ENCODE results near the gene NDUFB5.

NDUFB5 gene

DNA sequence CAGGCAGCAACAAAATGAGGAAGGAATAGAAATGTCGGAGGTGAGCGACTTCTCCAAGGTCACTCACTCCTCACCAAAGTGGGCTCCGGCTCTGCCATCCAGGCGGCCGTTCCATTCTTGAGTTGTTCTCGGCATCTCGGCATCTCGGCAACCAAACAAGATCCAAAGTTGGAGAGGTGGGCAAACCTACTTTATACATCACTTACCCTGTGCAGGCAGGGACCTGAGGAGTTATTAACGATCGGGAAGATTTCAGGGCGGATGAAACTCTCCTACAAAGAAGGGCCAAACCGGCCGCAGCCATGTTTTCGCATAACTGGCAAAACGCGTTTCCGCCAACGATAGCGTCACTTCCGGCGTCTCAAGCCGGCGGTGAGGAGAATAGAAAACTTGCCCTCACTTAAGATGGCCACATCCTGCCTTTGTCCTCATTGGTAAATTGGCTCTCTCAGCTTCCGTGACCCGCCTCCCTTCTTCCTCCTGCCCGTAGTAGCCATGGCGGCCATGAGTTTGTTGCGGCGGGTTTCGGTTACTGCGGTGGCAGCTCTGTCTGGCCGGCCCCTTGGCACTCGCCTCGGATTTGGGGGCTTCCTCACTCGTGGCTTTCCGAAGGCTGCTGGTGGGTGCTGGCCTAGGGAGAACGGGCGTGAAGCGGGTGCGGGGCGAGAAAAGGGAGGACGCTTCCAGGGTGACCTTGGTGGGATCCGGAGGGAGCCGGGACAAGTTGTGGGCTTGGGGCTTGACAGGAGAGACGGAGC, at the start of gene NDUFB5, which contains the start of gene MRPL47:
NDUFB5 (plus strand) TSS at position 474 of the 758 bp plus-strand sequence; CDS start at position 496, 22 bp downstream.
MRPL47 (minus strand) TSS at position 318 of the 758 bp plus-strand sequence; CDS start at position 304, 14 bp downstream.
- peak; percentile 99 for DNase-seq

GRCh38 chr3:179558742-179559364, 45.7 kb upstream of the NDUFB5 start:
- peak; percentile 86 for DNase-seq

DNA sequence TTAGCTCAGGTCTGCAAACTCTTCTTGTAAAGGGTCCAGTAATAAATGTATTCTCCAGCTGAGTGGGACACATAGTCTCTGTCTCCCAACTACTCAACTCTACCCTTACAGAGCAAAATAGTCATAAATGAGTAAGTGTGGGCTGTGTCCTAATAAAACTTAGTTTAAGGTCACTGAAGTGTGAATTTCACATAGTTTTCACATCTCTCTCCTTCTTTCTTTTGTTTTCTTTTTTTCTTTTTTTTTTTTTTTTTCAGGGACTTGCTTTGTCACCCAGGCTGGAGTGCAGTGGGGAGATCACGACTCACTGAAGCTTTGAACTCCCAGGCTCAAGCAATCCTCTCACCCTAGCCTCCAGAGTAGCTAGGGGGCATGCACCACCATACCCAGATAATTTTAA, 43.8 kb upstream of the NDUFB5 start:
- no peak for DNase-seq

- DNase-seq: peak; percentile 100
These were observed 41.9 kb upstream of the NDUFB5 start, which contains the start of gene ACTL6A for GRCh38 chr3:179562591-179563270. Gene ACTL6A, plus strand, starts transcription at chr3:179562926. Its CDS starts 167 bp downstream, at chr3:179563093.

DNA sequence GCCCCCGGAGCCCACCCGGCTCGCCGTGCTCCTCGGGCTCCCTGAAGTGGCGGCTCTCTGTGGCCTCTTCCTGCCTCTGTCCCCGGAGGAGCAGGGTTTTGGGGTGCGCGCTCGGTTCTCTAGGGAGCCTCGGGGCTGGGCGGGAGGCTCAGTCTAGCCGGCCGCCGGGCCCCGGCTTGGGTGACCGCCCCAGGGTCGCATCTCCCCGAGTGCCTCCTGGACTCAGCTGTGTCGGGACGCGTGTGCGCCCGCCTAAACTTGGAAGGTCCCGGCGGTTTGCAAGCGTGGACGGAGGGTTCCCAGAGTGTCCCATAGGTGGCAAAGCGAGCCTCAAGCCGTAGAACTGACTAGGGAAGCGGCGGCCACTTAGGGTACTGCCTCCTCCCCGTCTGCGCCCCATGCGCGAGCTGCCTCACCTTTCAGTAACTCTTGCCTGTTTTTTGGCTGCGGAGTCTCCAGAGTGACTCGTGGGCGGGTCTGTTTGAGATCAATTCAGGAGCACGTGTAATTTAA, 41.3 kb upstream of the NDUFB5 start:
- DNase-seq: peak; percentile 92

- no peak for DNase-seq
These were observed 39.1 kb upstream of the NDUFB5 start for GRCh38 chr3:179565496-179565895.

GRCh38 chr3:179580992-179581391, 23.6 kb upstream of the NDUFB5 start:
- DNase-seq: peak; percentile 64

GRCh38 chr3:179589143-179589542, 15.5 kb upstream of the NDUFB5 start:
- no peak for DNase-seq

DNA sequence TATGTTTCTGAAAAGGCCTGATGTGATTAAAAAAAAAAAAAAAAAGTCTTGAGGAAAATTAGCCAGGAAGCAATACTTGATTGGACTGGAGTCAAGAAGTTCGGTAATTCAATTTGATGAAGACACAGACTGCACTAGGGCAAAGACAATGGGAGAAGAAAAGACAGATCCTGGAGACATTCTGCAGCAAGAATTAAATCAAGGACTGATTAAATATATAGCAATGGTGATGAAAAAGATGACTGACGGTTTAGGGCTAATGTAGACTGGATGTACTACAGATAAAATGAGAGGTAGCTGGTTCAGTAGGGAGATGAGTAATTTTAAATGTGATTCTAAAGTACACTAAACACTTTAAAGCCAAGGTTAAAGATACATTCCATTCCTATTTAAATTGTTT, 13.9 kb upstream of the NDUFB5 start:
- no peak for DNase-seq

GRCh38 chr3:179591313-179591712, 13.3 kb upstream of the NDUFB5 start:
- DNase-seq: no peak

DNA sequence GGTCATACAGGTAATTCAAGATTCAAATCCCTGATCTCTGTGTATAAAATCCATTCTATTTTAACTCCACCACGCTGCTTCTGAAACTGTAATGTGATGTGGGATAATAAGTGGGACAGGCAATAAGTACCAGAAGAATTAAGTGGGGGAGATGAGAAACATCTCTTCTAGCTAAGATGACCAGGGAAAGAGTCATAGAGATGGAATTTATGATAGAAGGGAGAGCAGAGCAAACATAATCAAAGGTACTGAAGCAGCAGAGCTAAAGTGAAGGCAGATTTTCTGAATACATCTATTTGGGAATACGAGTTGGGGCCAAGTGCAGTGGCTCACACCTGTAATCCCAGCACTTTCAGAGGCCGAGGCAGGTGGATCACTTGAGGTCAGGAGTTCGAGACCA, 5.1 kb upstream of the NDUFB5 start:
- DNase-seq: no peak

- DNase-seq: peak; percentile 28
These were observed 1.3 kb upstream of the NDUFB5 start for GRCh38 chr3:179603321-179603720.

DNA sequence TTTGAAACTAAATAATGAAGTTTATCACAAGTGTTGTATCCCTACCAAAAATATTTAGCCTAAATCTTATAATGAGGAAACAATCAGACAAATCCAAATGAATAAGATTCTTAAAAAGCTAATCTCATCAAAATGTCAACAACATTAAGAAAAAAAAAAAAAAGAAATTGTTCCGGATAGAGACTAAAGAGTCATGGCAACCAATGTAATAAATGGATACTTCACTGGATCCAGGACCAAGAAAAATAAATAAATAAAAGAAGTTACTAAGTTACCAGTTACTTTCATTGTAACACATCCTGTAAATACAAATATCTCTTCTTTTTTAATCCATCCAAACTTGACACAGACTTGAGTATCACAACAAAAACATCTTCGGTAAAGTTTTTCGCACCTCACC, 763 bp upstream of the NDUFB5 start:
- peak; percentile 30 for DNase-seq

GRCh38 chr3:179606534-179607085, 2.0 kb downstream of the NDUFB5 start:
- no peak for DNase-seq

DNA sequence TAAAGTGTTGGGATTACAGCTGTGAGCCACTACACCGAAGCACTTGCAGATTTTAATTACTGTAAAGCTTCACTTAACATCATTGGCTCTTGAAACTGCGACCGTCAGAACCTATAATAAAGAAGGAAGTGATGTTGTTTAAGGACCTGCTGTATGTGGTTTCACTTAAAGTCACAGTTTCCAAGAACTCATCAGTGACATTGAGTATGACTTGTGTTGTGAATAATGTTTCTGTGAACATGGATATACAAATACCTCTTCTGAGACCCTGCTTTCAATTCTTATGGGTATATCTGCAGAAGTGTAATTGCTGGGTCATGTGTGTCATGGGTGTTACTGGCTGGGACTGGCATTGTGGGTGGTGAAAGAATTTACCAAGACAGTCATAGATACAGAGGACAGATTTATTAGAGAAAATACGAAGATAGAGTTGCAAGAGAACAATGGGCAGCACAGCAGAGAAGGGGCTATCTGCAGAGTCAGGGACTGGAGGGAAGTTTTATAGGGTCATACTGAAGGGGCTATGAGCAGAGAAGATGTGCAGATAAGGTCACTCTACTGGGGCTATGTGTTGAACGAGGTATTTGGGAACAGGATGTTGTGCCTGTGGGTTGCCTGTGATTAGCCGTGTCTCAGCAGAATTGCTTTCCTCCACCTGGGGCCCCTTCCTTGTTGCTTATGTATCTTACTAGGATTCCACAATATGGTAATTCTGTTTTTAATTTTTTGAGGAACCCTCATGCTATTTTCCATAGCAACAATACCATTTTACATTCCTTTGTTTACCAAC, 4.5 kb downstream of the NDUFB5 start:
- DNase-seq: peak; percentile 73

DNA sequence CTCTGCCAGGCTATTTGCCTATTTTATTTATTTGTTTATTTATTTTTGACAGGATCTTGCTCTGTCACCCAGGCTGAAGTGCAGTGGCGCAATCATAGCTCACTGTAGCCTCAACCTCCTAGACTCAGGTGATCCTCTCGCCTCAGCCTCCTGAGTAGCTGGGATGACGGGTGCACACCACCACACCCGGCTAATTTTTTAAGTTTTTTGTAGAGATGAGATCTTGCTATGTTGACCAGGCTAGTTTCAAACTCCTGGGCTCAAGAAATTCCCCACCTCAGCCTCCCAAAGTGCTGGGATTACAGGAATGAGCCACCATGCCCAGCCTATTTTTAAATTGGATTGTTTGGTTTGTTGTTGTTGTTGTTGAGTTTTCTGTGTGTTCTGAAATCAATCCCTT, 5.5 kb downstream of the NDUFB5 start:
- no peak for DNase-seq

GRCh38 chr3:179613807-179614206, 9.2 kb downstream of the NDUFB5 start:
- DNase-seq: no peak

GRCh38 chr3:179615458-179616173, 11.0 kb downstream of the NDUFB5 start:
- DNase-seq: peak; percentile 64

DNA sequence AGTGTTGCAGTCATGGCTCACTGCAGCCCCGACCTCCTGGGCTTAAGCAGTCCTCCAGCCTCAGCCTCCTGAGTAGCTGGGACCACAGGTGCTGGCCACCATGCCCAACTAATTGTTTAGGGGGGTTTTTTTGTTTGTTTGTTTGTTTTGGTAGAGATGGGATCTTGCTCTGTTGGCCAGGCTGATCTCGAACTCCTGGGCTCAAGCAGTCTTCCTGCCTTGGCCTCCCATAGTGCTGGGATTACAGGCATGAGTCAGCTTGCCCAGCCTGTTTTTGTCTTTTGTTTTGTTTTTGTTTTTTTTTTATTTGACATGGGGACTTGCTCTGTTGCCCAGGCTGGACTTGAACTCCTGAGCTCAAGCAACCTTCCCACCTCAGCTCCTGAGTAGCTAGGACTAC, 17.4 kb downstream of the NDUFB5 start:
- DNase-seq: no peak

- DNase-seq: no peak
These were observed 19.9 kb downstream of the NDUFB5 start for GRCh38 chr3:179624451-179624850.

- DNase-seq: no peak
These were observed 26.3 kb downstream of the NDUFB5 start for GRCh38 chr3:179630753-179631451.
